GM12891 (cell line): Measurements from ENCODE around the gene ZIM2.

Experiments used
- POLR2A ChIP-seq: IDR thresholded peaks from 2 replicates; pipeline ENCODE4 v1.6.1; 2011; ENCODE audit warnings: low read depth, low read length, control low read depth
- POLR2AphosphoS5 ChIP-seq: IDR thresholded peaks from 2 replicates; pipeline ENCODE4 v1.6.1; 2011; ENCODE audit warnings: low read depth, low read length, control low read depth
- POU2F2 ChIP-seq: IDR thresholded peaks from 2 replicates; pipeline ENCODE4 v1.6.1; 2011; ENCODE audit warnings: low read depth, mild to moderate bottlenecking, control low read depth, low read length, moderate library complexity
- SPI1 ChIP-seq: IDR thresholded peaks from 2 replicates; pipeline ENCODE4 v1.6.1; 2011; ENCODE audit warnings: low read depth, low read length, control low read depth
- TAF1 ChIP-seq: IDR thresholded peaks from 2 replicates; pipeline ENCODE4 v1.6.1; 2011; ENCODE audit warnings: low read depth, low read length, control low read depth

- TF ChIP-seq SPI1, result no peak
- no peak for TF ChIP-seq POLR2A
- no peak for TF ChIP-seq POLR2AphosphoS5
- TF ChIP-seq TAF1, result no peak
- no peak for TF ChIP-seq POU2F2
These were observed 16.6 kb downstream of the ZIM2 start for GRCh38 chr19:56823956-56824355.
